ENCODE data around the gene PNCK.
"Not testable (repeated sequence)": the region's sequence is repeated elsewhere in the genome, so short reads cannot be mapped to it uniquely, and the experiment has no call there.

Gene PNCK

DNA sequence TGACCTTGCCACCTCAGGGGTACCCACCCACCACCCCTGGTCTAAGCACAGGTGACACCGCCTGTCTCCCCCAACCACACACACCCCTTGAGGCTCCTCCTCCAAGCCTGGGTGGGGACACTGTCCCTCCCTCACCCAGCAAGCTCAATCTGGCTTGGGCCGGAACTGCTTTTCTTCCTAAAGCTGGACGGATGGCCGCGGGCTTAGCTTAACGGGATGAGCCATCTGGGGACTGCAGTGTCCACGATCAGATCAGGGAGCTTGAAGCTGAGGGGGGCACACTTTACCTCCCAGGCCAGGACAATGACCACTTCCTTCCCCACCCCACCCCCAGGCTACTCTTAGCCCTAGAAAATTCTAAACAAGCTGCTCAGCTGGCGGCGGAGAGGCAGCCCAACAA lies 13.1 kb upstream of the PNCK start:
- H3K9me3 ChIP-seq (ENCODE audit: control insufficient read depth in 2 of 2, low read length in 2 of 2), result no peaks in the 10 kb centered on the region
- peaks cover 0 to 3% of the 10 kb centered on the region in 2 donors for H3K4me1 ChIP-seq (ENCODE audit: control insufficient read depth in 2 of 2, insufficient read depth in 2 of 2, low read length in 2 of 2)
- H3K36me3 ChIP-seq (ENCODE audit: control insufficient read depth in 2 of 2, insufficient read depth in 2 of 2, low read length in 2 of 2), result no peaks in the 10 kb centered on the region
- peak overlapping the region in 1 of 2 donors; percentile 61 for H3K27ac ChIP-seq (ENCODE audit: low read depth in 2 of 2, low read length in 2 of 2)
- H3K4me3 ChIP-seq (ENCODE audit: low read length in 2 of 2), result no peak overlapping the region
- H3K9ac ChIP-seq (ENCODE audit: low read depth in 1 of 2, low read length in 2 of 2), result peak overlapping the region in 1 of 2 donors; percentile 69
- H3K27me3 ChIP-seq (ENCODE audit: control insufficient read depth in 2 of 2, insufficient read depth in 2 of 2, low read length in 2 of 2), result no peaks in the 10 kb centered on the region

DNA sequence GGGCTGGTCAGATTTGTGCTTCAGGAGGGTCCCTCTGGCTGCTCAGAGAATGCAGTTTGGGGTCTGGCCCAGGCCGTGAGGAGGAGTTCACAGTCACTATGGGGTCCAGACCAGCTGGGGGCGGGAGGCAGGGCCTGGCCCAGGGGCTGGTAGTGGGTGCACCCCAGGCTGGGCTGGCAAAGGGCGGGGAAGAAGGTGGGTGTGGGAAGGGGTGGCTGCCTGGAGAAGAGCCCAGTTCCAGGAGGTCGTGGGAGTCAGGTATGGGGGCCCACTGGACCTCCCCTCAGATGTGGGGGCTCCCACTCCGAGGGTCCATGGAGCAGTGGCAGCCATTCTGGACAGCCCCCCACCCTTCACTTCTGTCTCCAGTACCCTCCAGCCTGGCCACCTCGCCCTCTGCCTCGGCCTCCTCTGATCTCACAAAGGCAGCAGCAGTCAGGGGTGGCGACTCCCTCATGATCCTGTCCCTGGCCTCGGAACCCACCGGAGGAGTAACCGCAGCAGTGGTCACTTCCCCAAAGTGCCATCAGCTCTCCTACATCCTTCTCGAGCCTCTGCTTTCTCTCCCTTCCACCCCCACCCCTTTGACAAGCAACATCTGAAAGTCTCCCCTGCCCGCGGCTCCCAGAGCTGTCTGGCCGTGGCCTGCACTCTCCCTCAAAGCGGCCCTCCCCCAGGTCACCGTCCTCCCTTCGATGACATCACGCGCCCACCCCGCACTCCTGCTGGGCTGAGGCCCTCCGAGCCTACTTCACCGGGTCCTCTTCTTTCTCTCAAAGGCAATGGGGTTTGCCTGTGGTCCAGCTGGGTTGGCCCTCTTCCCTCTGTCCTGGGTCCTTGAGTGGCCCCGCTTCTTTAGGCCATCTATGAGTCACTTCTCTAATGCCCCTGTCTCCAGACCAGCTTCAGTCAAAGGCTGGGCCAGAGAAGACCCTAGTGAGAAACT lies 12.4 kb upstream of the PNCK start:
- Histone ChIP-seq H3K27me3 (ENCODE audit: control insufficient read depth in 2 of 2, insufficient read depth in 2 of 2, low read length in 2 of 2) (no peaks in the 10 kb centered on the region), H3K4me3 (ENCODE audit: low read length in 2 of 2) (no peak overlapping the region), H3K4me1 (ENCODE audit: control insufficient read depth in 2 of 2, insufficient read depth in 2 of 2, low read length in 2 of 2) (peaks cover 0 to 3% of the 10 kb centered on the region in 2 donors), H3K27ac (ENCODE audit: low read depth in 2 of 2, low read length in 2 of 2) (no peak overlapping the region), H3K9ac (ENCODE audit: low read depth in 1 of 2, low read length in 2 of 2) (no peak overlapping the region), H3K36me3 (ENCODE audit: control insufficient read depth in 2 of 2, insufficient read depth in 2 of 2, low read length in 2 of 2) (no peaks in the 10 kb centered on the region), H3K9me3 (ENCODE audit: control insufficient read depth in 2 of 2, low read length in 2 of 2) (no peaks in the 10 kb centered on the region)

DNA sequence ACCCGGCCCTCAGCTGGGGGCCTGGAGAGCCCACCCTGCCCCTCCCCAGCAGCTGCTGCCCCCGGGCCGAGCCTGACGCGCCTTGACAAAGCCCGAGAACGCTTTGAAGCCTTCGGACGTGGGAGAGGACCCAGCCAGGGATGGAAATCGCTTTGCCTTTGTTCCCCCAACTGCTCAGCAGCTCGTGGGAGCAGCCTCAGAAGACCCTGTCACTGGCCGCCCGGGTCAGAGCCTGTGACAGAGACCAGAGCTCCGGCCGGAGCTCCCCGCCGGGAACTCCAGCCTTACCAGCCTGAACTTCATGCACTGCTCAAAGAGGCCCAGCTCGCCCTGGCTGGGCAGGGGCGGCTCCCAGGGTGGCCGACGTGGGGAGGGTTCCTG lies 11.5 kb upstream of the PNCK start:
- Histone ChIP-seq H3K36me3 (ENCODE audit: control insufficient read depth in 2 of 2, insufficient read depth in 2 of 2, low read length in 2 of 2) (no peaks in the 10 kb centered on the region), H3K27me3 (ENCODE audit: control insufficient read depth in 2 of 2, insufficient read depth in 2 of 2, low read length in 2 of 2) (no peaks in the 10 kb centered on the region), H3K4me1 (ENCODE audit: control insufficient read depth in 2 of 2, insufficient read depth in 2 of 2, low read length in 2 of 2) (peaks cover 0 to 3% of the 10 kb centered on the region in 2 donors), H3K9ac (ENCODE audit: low read depth in 1 of 2, low read length in 2 of 2) (no peak overlapping the region), H3K9me3 (ENCODE audit: control insufficient read depth in 2 of 2, low read length in 2 of 2) (no peaks in the 10 kb centered on the region), H3K27ac (ENCODE audit: low read depth in 2 of 2, low read length in 2 of 2) (no peak overlapping the region), H3K4me3 (ENCODE audit: low read length in 2 of 2) (no peak overlapping the region)

DNA sequence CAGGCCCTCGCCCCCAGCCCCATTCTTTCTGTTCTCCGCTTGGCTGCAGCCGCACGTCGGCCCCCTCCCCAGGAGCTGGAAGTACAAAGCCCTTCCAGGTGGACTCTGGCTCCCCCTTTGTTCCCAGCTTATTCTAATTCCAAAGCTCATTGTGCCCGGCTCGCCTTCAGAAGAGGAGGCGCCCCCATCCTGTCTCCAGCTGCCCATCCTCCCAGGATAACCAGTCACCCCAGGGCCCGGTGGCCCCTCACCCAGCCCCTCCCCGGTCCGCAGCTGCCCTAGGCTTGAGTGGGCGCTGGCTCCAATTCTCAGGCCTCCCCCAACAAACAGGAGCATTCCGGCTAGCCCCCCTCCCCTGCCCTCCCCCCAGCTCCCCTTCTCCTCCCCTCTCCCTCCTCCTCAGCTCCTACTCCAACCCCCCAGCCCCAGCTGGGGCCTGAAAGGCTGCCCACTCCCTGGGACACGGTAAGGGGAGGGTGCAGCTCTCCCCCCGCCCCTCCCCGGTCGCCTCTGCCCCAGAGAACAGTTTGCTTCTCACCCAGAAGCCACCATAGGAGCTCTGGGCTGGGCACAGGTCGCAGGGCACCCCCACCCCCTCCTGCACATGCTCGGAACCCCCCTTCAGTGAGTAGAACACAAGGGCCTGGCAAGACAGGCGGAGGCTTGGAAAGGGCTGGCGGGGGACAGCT lies 11.0 kb upstream of the PNCK start:
- H3K4me3 ChIP-seq (ENCODE audit: low read length in 2 of 2), result no peak overlapping the region
- no peak overlapping the region for H3K27ac ChIP-seq (ENCODE audit: low read depth in 2 of 2, low read length in 2 of 2)
- no peaks in the 10 kb centered on the region for H3K4me1 ChIP-seq (ENCODE audit: control insufficient read depth in 2 of 2, insufficient read depth in 2 of 2, low read length in 2 of 2)
- no peak overlapping the region for H3K9ac ChIP-seq (ENCODE audit: low read depth in 1 of 2, low read length in 2 of 2)
- no peaks in the 10 kb centered on the region for H3K36me3 ChIP-seq (ENCODE audit: control insufficient read depth in 2 of 2, insufficient read depth in 2 of 2, low read length in 2 of 2)
- no peaks in the 10 kb centered on the region for H3K9me3 ChIP-seq (ENCODE audit: control insufficient read depth in 2 of 2, low read length in 2 of 2)
- H3K27me3 ChIP-seq (ENCODE audit: control insufficient read depth in 2 of 2, insufficient read depth in 2 of 2, low read length in 2 of 2), result no peaks in the 10 kb centered on the region

DNA sequence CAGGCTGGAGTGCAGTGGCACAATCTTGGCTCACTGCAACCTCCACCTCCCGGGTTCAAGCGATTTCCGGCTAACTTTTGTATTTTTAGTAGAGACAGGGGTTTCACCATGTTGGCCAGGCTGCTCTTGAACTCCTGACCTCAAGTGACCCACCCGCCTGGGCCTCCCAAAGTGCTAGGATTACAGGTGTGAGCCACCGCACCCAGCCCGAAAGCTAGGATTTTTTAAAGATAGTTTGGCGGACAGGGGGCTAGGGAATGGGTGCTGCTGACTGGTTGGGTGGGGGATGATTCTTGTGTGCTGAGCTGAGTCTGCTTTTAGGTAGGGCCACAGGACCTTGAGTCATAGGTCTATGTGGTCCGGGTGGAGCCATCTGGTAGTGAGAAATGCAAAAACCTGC lies 9.9 kb upstream of the PNCK start:
- not testable (repeated sequence) for H3K9ac ChIP-seq (ENCODE audit: low read depth in 1 of 2, low read length in 2 of 2); H3K4me3 ChIP-seq (ENCODE audit: low read length in 2 of 2); H3K27me3 ChIP-seq (ENCODE audit: control insufficient read depth in 2 of 2, insufficient read depth in 2 of 2, low read length in 2 of 2); H3K4me1 ChIP-seq (ENCODE audit: control insufficient read depth in 2 of 2, insufficient read depth in 2 of 2, low read length in 2 of 2); H3K36me3 ChIP-seq (ENCODE audit: control insufficient read depth in 2 of 2, insufficient read depth in 2 of 2, low read length in 2 of 2); H3K27ac ChIP-seq (ENCODE audit: low read depth in 2 of 2, low read length in 2 of 2); H3K9me3 ChIP-seq (ENCODE audit: control insufficient read depth in 2 of 2, low read length in 2 of 2)

DNA sequence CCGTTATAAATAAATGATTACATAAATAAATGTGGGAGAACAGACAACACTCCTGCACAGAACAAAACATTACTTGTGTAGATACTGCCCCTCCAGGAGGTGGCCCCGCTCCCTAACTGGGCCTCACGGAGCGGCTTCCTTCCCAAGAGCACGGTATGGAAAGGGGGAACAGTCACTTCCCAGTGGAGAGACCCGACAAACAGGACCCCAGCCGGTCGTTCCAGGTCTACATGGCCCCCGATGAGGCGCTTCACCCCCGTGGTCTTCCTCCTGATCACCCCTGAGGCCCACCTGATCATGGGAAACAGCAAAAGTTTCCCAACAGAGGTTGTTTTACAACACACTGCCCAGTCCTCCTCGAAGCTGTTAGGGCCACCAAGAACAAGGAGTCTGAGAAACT lies 7.6 kb upstream of the PNCK start:
- no peak overlapping the region for H3K4me3 ChIP-seq (ENCODE audit: low read length in 2 of 2)
- no peaks in the 10 kb centered on the region for H3K27me3 ChIP-seq (ENCODE audit: control insufficient read depth in 2 of 2, insufficient read depth in 2 of 2, low read length in 2 of 2)
- H3K9ac ChIP-seq (ENCODE audit: low read depth in 1 of 2, low read length in 2 of 2), result no peak overlapping the region
- no peak overlapping the region for H3K27ac ChIP-seq (ENCODE audit: low read depth in 2 of 2, low read length in 2 of 2)
- H3K36me3 ChIP-seq (ENCODE audit: control insufficient read depth in 2 of 2, insufficient read depth in 2 of 2, low read length in 2 of 2), result no peaks in the 10 kb centered on the region
- H3K4me1 ChIP-seq (ENCODE audit: control insufficient read depth in 2 of 2, insufficient read depth in 2 of 2, low read length in 2 of 2), result no peaks in the 10 kb centered on the region
- no peaks in the 10 kb centered on the region for H3K9me3 ChIP-seq (ENCODE audit: control insufficient read depth in 2 of 2, low read length in 2 of 2)

DNA sequence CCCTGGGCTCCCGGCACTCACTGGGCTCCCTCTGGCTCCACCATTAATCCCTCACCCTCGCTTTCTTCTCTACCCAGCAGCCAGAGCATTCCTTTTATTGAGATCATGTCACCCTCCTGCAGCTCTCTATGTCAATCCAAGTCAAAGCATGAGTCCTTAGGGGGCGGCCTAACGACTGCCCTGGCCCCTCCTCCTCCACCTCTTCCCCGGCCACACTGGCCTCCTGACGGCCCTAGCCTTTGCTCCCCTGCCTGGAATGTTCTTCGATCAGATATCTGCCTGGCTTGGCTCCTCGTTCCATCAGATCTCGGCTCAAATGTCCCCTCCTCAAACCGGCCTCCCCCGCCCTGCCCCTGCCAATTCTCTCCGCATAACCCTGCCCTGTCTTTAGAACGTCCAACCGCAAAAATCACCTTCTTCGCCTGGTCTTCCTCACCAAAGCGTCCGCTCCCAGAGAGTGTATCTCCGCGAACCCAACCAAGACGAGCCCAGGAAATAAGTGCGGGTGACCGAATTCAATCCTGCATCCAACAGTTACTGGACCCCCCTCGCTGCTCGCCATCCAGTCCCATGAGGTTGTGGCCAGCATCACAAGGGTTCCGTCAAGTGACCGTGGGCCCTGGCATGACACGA lies 722 bp upstream of the PNCK start:
- no peaks in the 10 kb centered on the region for H3K9me3 ChIP-seq (ENCODE audit: control insufficient read depth in 2 of 2, low read length in 2 of 2)
- H3K4me3 ChIP-seq (ENCODE audit: low read length in 2 of 2), result no peak overlapping the region
- no peaks in the 10 kb centered on the region for H3K36me3 ChIP-seq (ENCODE audit: control insufficient read depth in 2 of 2, insufficient read depth in 2 of 2, low read length in 2 of 2)
- H3K9ac ChIP-seq (ENCODE audit: low read depth in 1 of 2, low read length in 2 of 2), result no peak overlapping the region
- H3K4me1 ChIP-seq (ENCODE audit: control insufficient read depth in 2 of 2, insufficient read depth in 2 of 2, low read length in 2 of 2), result no peaks in the 10 kb centered on the region
- peaks cover 0 to 1% of the 10 kb centered on the region in 2 donors for H3K27me3 ChIP-seq (ENCODE audit: control insufficient read depth in 2 of 2, insufficient read depth in 2 of 2, low read length in 2 of 2)
- H3K27ac ChIP-seq (ENCODE audit: low read depth in 2 of 2, low read length in 2 of 2), result no peak overlapping the region

DNA sequence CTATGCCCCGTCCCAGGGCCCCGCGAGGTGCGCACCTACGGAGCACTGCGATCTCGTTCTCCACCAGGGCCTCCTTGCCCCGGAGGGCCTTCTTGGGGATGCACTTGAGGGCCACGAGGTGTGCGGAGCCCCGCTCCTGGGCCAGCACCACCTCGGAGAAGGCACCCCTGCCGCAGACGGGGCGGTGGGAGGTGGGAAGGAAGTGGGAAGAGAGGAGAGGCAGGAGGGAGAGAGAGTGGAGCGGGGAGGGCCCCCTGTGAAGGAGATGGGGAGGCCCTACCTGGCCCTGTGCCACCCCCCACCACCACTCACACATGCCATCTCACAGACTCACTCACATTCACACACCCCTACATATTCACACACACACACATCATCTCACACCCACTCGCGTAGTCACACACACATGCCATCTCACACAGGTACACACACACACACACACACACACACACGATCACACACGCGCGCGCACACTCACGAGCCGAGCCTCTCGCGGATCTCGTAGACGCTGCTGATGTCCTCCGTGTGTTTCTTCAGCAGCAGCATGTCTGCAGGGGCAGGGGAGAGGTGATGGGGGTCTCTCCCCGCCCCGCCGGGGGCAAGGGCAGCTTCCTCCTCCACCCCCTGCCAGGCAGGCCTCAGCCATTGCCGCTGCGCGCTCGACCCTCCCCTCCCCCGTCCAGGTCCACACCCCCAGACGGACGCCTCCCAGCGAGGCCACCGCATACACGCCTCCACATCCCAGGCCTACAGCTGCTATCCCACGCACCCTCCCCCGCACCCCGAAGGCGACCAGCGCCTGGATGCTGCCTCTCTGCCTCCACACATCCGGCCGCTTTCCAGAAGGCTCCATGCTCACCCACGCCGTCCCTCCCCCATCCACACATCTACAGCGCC lies 834 bp downstream of the PNCK start:
- Histone ChIP-seq H3K9ac (ENCODE audit: low read depth in 1 of 2, low read length in 2 of 2) (no peak overlapping the region), H3K27me3 (ENCODE audit: control insufficient read depth in 2 of 2, insufficient read depth in 2 of 2, low read length in 2 of 2) (peaks cover 0 to 1% of the 10 kb centered on the region in 2 donors), H3K9me3 (ENCODE audit: control insufficient read depth in 2 of 2, low read length in 2 of 2) (no peaks in the 10 kb centered on the region), H3K27ac (ENCODE audit: low read depth in 2 of 2, low read length in 2 of 2) (no peak overlapping the region), H3K4me1 (ENCODE audit: control insufficient read depth in 2 of 2, insufficient read depth in 2 of 2, low read length in 2 of 2) (no peaks in the 10 kb centered on the region), H3K4me3 (ENCODE audit: low read length in 2 of 2) (no peak overlapping the region), H3K36me3 (ENCODE audit: control insufficient read depth in 2 of 2, insufficient read depth in 2 of 2, low read length in 2 of 2) (no peaks in the 10 kb centered on the region)

DNA sequence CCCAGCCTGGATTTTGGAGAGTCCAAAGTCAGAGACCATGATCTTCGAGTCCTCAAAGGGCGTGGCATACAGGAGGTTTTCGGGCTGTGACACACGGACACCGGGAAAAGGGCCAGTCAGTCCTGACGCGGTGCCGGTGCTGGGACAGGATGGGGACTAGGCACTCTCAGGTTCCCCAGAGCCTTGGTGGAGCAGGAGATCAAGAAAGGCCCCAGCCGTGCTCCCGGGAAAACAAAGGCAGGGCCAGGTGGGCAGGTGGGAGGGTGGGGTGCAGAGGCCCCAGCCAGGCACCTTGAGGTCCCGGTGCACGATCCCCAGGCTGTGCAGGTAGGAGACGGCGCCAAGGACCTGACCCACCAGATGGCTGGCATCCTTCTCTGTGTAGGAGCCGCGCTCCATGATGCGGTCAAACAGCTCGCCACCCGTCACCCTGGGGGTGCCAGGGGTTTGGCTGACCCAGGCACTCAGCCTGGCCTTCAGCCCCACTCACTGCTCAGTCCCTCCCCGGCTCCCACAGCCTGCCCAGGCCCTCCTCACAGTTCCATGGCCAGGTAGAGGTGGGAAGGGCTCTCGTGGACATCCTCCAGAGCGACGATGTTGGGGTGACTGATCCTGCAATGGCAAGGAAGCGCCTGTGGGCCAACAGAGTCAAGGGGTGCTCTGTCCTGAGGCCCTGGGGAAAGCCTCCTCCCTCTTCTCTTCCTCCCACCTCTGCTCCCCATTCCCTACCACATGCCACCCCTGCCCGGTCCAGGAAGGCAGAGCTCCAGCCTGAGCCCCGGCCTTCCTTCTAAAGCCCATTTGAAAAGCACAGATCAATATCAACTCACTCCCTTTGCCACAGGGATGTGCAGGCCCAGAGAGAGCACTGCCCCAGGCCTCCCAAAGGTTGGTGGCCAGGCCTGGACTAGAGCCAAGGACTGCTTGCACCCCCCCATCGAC lies 1.8 kb downstream of the PNCK start:
- Histone ChIP-seq H3K27me3 (ENCODE audit: control insufficient read depth in 2 of 2, insufficient read depth in 2 of 2, low read length in 2 of 2) (peaks cover 0 to 1% of the 10 kb centered on the region in 2 donors), H3K36me3 (ENCODE audit: control insufficient read depth in 2 of 2, insufficient read depth in 2 of 2, low read length in 2 of 2) (no peaks in the 10 kb centered on the region), H3K9ac (ENCODE audit: low read depth in 1 of 2, low read length in 2 of 2) (no peak overlapping the region), H3K4me3 (ENCODE audit: low read length in 2 of 2) (no peak overlapping the region), H3K9me3 (ENCODE audit: control insufficient read depth in 2 of 2, low read length in 2 of 2) (no peaks in the 10 kb centered on the region), H3K27ac (ENCODE audit: low read depth in 2 of 2, low read length in 2 of 2) (no peak overlapping the region), H3K4me1 (ENCODE audit: control insufficient read depth in 2 of 2, insufficient read depth in 2 of 2, low read length in 2 of 2) (no peaks in the 10 kb centered on the region)

Data from mucosa of rectum (tissue), 2 donors.